Measurements from ENCODE around the gene AP3M1.

DNA sequence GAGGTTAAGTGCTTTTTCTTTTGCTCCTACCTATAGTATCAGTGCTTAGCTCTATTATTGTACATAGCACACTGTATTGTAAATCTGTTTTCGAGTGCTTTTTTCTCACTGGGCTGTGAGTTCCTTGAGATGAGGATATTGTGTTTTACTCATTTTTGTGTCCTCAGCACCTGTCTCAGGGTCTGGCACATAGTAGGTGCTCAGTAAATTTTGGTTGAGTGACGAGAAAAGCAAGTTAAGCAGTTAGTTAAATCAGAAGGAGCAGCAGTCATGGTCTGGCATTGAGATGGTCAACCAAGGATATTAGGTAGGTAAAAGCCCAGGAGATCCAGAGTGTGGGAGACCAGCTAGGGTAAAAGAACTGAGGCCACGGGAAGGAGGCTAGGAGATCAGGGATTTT lies 51.2 kb downstream of the AP3M1 start:
- no peak for TF ChIP-seq EZH2 (IDR thresholded peaks at IDR 0.05; ENCODE audit: insufficient read depth, poor library complexity, severe bottlenecking)
- no peak for TF ChIP-seq EZH2phosphoT487 (IDR thresholded peaks at IDR 0.05; ENCODE audit: insufficient read depth, low read depth)

Measured in GM23248 (cell line).